Measurements from ENCODE around the gene NOL4L.

NOL4L gene

GRCh38 chr20:32576560-32576959 is 8.6 kb downstream of the NOL4L start:
- no peak for DNase-seq (ENCODE audit: low spot score)

GRCh38 chr20:32575805-32576204 is 9.3 kb downstream of the NOL4L start:
- no peak for DNase-seq (ENCODE audit: low spot score)

- DNase-seq (ENCODE audit: low spot score): no peak
Measured at GRCh38 chr20:32575227-32575581, 9.9 kb downstream of the NOL4L start.

GRCh38 chr20:32574296-32575226 is 10.6 kb downstream of the NOL4L start:
- no peak for DNase-seq (ENCODE audit: low spot score)

- no peak for DNase-seq (ENCODE audit: low spot score)
Measured at GRCh38 chr20:32573167-32573851, 11.8 kb downstream of the NOL4L start.

GRCh38 chr20:32572271-32572968 is 12.7 kb downstream of the NOL4L start:
- DNase-seq (ENCODE audit: low spot score): no peak

- no peak for DNase-seq (ENCODE audit: low spot score)
Measured at GRCh38 chr20:32571566-32571965, 13.6 kb downstream of the NOL4L start.

- DNase-seq (ENCODE audit: low spot score): no peak
Measured at GRCh38 chr20:32570401-32571190, 14.5 kb downstream of the NOL4L start.

GRCh38 chr20:32569380-32570305 is 15.5 kb downstream of the NOL4L start:
- no peak for DNase-seq (ENCODE audit: low spot score)

- no peak for DNase-seq (ENCODE audit: low spot score)
Measured at GRCh38 chr20:32569018-32569379, 16.1 kb downstream of the NOL4L start.

GRCh38 chr20:32567384-32568178 is 17.6 kb downstream of the NOL4L start:
- no peak for DNase-seq (ENCODE audit: low spot score)

- no peak for DNase-seq (ENCODE audit: low spot score)
Measured at GRCh38 chr20:32566379-32567374, 18.5 kb downstream of the NOL4L start.

GRCh38 chr20:32565735-32566032 is 19.4 kb downstream of the NOL4L start:
- no peak for DNase-seq (ENCODE audit: low spot score)

GRCh38 chr20:32564921-32565734 is 20.0 kb downstream of the NOL4L start:
- no peak for DNase-seq (ENCODE audit: low spot score)

GRCh38 chr20:32564440-32564839 is 20.7 kb downstream of the NOL4L start:
- DNase-seq (ENCODE audit: low spot score): no peak

- no peak for DNase-seq (ENCODE audit: low spot score)
Measured at GRCh38 chr20:32563311-32564272, 21.5 kb downstream of the NOL4L start.

GRCh38 chr20:32562495-32562911 is 22.6 kb downstream of the NOL4L start:
- no peak for DNase-seq (ENCODE audit: low spot score)

All from HuH-7.5 (cell line).